ENCODE data around the gene CHRNB2. TPM values are rescaled to one million over a fixed set of nuclear protein-coding genes. Genes with fewer than 3 reads are reported as not detected.

Gene CHRNB2
- total and polyA plus RNA-seq, 2 of the 8 experiments (the other 6 are each of a cell fraction or from before 2014, with no cell fraction given) = 3.1 to 4.1 TPM

DNA sequence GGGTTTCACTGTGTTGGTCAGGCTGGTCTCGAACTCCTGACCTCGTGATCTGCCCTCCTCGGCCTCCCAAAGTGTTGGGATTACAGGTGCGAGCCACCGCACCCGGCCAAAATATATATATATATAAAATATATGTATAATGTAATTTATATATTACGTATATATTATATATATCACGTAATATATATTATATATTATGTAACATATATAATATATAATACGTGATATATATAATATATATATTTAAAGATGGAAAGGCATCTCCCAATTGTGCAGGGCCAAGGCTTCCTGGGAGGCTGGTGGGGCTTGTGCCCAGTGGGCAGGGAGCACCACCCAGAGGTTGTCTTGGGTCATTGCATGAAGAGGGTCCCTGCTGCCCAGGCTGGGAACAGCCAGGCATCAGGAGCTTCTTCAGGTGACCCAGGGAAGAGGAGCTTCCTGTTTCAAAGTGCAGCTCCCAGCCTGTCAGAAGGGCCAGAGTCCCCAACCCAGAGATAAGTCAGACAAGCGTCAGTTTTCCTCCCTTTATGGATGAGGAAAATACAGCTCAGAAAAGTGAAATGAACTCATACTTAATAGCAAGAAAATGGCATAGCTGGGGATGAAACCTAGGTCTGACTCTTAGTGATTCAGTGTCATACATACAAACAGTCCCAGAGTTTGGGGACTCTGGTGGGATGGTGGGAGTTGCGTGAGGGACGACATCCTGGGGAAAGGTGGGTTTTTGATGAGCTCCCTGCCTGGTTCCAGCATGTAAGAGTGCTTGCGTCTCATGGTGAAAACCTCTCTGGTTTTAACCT is 21.1 kb upstream of the CHRNB2 start:
- no peak overlapping the region for H4K91ac ChIP-seq (replicated peaks; ENCODE audit: insufficient read length, low read length)
- no peak overlapping the region for H3K4me2 ChIP-seq (ENCODE audit: insufficient read depth in 1 of 2, low read depth in 2 of 2, low read length in 2 of 2)
- TF ChIP-seq SP2 (IDR thresholded peaks at IDR 0.05; ENCODE audit: low read length) (no peak), RAD21 (IDR thresholded peaks at IDR 0.05 in 1 of 2, conservative IDR thresholded peaks at IDR 0.05 in 1 of 2; ENCODE audit: low read depth in 2 of 2, low read length in 2 of 2) (peak; percentile 95 to 97), SIX5 (IDR thresholded peaks at IDR 0.05; ENCODE audit: low read depth, low read length) (no peak), CBX8 (IDR thresholded peaks at IDR 0.05; ENCODE audit: borderline replicate concordance, low read depth, low read length) (no peak), CHD1 (IDR thresholded peaks at IDR 0.05; ENCODE audit: low read depth, low read length) (no peak)
- TF ChIP-seq, protein P1, sequence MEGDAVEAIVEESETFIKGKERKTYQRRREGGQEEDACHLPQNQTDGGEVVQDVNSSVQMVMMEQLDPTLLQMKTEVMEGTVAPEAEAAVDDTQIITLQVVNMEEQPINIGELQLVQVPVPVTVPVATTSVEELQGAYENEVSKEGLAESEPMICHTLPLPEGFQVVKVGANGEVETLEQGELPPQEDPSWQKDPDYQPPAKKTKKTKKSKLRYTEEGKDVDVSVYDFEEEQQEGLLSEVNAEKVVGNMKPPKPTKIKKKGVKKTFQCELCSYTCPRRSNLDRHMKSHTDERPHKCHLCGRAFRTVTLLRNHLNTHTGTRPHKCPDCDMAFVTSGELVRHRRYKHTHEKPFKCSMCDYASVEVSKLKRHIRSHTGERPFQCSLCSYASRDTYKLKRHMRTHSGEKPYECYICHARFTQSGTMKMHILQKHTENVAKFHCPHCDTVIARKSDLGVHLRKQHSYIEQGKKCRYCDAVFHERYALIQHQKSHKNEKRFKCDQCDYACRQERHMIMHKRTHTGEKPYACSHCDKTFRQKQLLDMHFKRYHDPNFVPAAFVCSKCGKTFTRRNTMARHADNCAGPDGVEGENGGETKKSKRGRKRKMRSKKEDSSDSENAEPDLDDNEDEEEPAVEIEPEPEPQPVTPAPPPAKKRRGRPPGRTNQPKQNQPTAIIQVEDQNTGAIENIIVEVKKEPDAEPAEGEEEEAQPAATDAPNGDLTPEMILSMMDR (IDR thresholded peaks at IDR 0.05; ENCODE audit: control extremely low read depth in 1 of 3, insufficient read depth in 1 of 3, low read depth in 1 of 3, low read length in 3 of 3) = peak; percentile 85 to 96 (median 90)
- H3K14ac ChIP-seq (ENCODE audit: insufficient read length) = no peak overlapping the region
- H3K9me3 ChIP-seq (ENCODE audit: insufficient read depth in 2 of 2, low read depth in 1 of 2, low read length in 1 of 2) = no peaks in the 10 kb centered on the region
- H2BK15ac ChIP-seq (ENCODE audit: low read length) = no peak overlapping the region
- 66% methylated on average over 13 of the region's 13 CpGs; no CpG with 5 or more reads in 1 of the 2 experiments for WGBS, 2 experiments (ENCODE audit: extremely low coverage in 1 of 2, insufficient coverage in 1 of 2, insufficient read length in 1 of 2, insufficient replicate concordance in 2 of 2, low coverage in 1 of 2, low lambda C conversion rate in 2 of 2, missing lambda C conversion rate in 1 of 2)
- H3K79me1 ChIP-seq (ENCODE audit: low read depth, low read length) = no peaks in the 10 kb centered on the region
- peak; percentile 45 for FAIRE-seq
- no peaks in the 10 kb centered on the region for H3K27me3 ChIP-seq (replicated peaks in 1 of 4; ENCODE audit: control insufficient read depth in 3 of 4, extremely low read depth in 1 of 4, insufficient read depth in 3 of 4, low read length in 3 of 4)
- no peak overlapping the region for H3K4me3 ChIP-seq (ENCODE audit: extremely low read depth in 1 of 4, insufficient read depth in 2 of 4, low read depth in 3 of 4, low read length in 4 of 4)
- H3K9ac ChIP-seq (replicated peaks in 1 of 4; ENCODE audit: extremely low read depth in 1 of 4, low read depth in 3 of 4, low read length in 3 of 4) = no peak overlapping the region
- peak; percentile 66 to 73 for DNase-seq (ENCODE audit: low read depth in 1 of 2, low spot score in 2 of 2)
- no peak overlapping the region for H2AK5ac ChIP-seq (ENCODE audit: low read depth, low read length)
- no peaks in the 10 kb centered on the region for H3K23me2 ChIP-seq (ENCODE audit: low read depth, low read length)
- H3K56ac ChIP-seq (replicated peaks; ENCODE audit: insufficient read length, low read depth, low read length) = no peak overlapping the region
- H3K23ac ChIP-seq (ENCODE audit: insufficient read length) = no peak overlapping the region
- H3K36me3 ChIP-seq (ENCODE audit: control insufficient read depth in 2 of 4, insufficient read depth in 4 of 4, low read length in 3 of 4) = peaks cover 7 to 29% (median 15%) of the 10 kb centered on the region in 4 experiments
- H2AFZ ChIP-seq (ENCODE audit: low read length) = no peak overlapping the region
- H3K79me2 ChIP-seq (ENCODE audit: control insufficient read depth in 1 of 2, insufficient read depth in 2 of 2, low read length in 2 of 2) = no peaks in the 10 kb centered on the region
- no peak overlapping the region for H3K18ac ChIP-seq (ENCODE audit: extremely low read depth, low read length)
- H3K4ac ChIP-seq (replicated peaks; ENCODE audit: insufficient read length, low read depth, low read length) = no peak overlapping the region
- no peak overlapping the region for H3K27ac ChIP-seq (ENCODE audit: low read depth, low read length)
- H4K8ac ChIP-seq (ENCODE audit: extremely low read depth, insufficient read depth, low read length) = no peak overlapping the region
- peaks cover 0 to 14% of the 10 kb centered on the region in 2 experiments for H4K20me1 ChIP-seq (replicated peaks in 1 of 2; ENCODE audit: control insufficient read depth in 1 of 2, insufficient read depth in 2 of 2, low read length in 2 of 2)
- H2BK120ac ChIP-seq (replicated peaks; ENCODE audit: low read depth, low read length) = no peak overlapping the region
- no peak overlapping the region for H2BK20ac ChIP-seq (ENCODE audit: low read length)
- CTCF ChIA-PET (ENCODE audit: partially characterized antibody) = interaction anchor here (0.6 to 5.7 kb wide), 72 partner anchors 8 to 1078 kb away, joined by 3 to 117 read pairs (median 4); partner anchors contain the start of genes CHRNB2, FLAD1 and PBXIP1
- H2BK12ac ChIP-seq (ENCODE audit: low read depth, low read length) = no peak overlapping the region
- POLR2A ChIA-PET (ENCODE audit: partially characterized antibody) = interaction anchor here (0.9 to 1.0 kb wide), 2 partner anchors 10 to 12 kb away, joined by 3 read pairs; no protein-coding TSS in a partner anchor
- no peaks in the 10 kb centered on the region; a peak in 1 of 7 replicates for H3K4me1 ChIP-seq (replicated peaks in 1 of 4; ENCODE audit: control insufficient read depth in 3 of 4, insufficient read depth in 4 of 4, low read length in 3 of 4)
- no peak overlapping the region for H4K5ac ChIP-seq (ENCODE audit: insufficient read length, low read depth, low read length)
- no peak overlapping the region for H2BK5ac ChIP-seq (ENCODE audit: low read depth, low read length)

Measured in H1 (cell line).